Neural progenitor cell (in vitro differentiated cells): Measurements from ENCODE around the gene SND1. TPM values are rescaled to one million over a fixed set of nuclear protein-coding genes. Genes with fewer than 3 reads are reported as not detected.

ENCODE experiments used
- DNase-seq: peaks from one replicate; pipeline ENCODE4 v3.0.0-alpha.2; 2016; ENCODE audit warnings: low spot score
- H2AFZ ChIP-seq: fragments of 200-600 bp; sonication (generic); replicated peaks from 2 replicates; pipeline ENCODE4 v1.6.1; 2016; ENCODE audit warnings: antibody characterized with exemption
- H3F3A ChIP-seq: fragments of 200-600 bp; sonication (generic); 2 replicates; pipeline ENCODE4 v1.6.1; 2016; ENCODE audit warnings: antibody characterized with exemption, low read depth
- H3K27ac ChIP-seq: fragments of 200-600 bp; sonication (generic); 2 replicates; pipeline ENCODE4 v1.5.1; 2016; ENCODE audit warnings: mild to moderate bottlenecking
- H3K27me3 ChIP-seq: fragments of 200-600 bp; sonication (generic); 2 replicates; pipeline ENCODE4 v1.6.1; 2016; ENCODE audit warnings: mild to moderate bottlenecking, moderate library complexity
- H3K36me3 ChIP-seq: fragments of 200-600 bp; sonication (generic); 2 replicates; pipeline ENCODE4 v1.5.1; 2016
- H3K4me1 ChIP-seq: fragments of 200-600 bp; sonication (generic); 2 replicates; pipeline ENCODE4 v1.6.1; 2016; ENCODE audit warnings: mixed run types
- H3K4me2 ChIP-seq: fragments of 200-600 bp; sonication (generic); 2 replicates; pipeline ENCODE4 v1.6.1; 2016
- H3K4me3 ChIP-seq: fragments of 200-600 bp; sonication (generic); 2 replicates; pipeline ENCODE4 v1.5.1; 2016
- H3K79me2 ChIP-seq: fragments of 200-600 bp; sonication (generic); 2 replicates; pipeline ENCODE4 v1.6.1; 2016; ENCODE audit warnings: low read depth
- H3K9ac ChIP-seq: fragments of 200-600 bp; sonication (generic); 2 replicates; pipeline ENCODE4 v1.6.1; 2016
- H3K9me3 ChIP-seq: fragments of 200-600 bp; sonication (generic); 2 replicates; pipeline ENCODE4 v1.5.1; 2016; ENCODE audit warnings: low read depth
- H4K20me1 ChIP-seq: fragments of 200-600 bp; sonication (generic); 2 replicates; pipeline ENCODE4 v1.6.1; 2016; ENCODE audit warnings: low read depth
- H3K27ac Mint-ChIP-seq: 3 replicates; pipeline ENCODE4 v1.8.0; 2021; ENCODE audit warnings: mixed read lengths
- H3K27me3 Mint-ChIP-seq: 2 replicates; pipeline ENCODE4 v1.8.0; 2022; ENCODE audit warnings: low read depth, mild to moderate bottlenecking, inconsistent platforms, moderate library complexity, mixed read lengths; ENCODE audit not compliant: insufficient read depth
- H3K36me3 Mint-ChIP-seq: 3 replicates; pipeline ENCODE4 v1.8.0; 2021; ENCODE audit warnings: mixed read lengths
- H3K4me1 Mint-ChIP-seq: 3 replicates; pipeline ENCODE4 v1.8.0; 2021; ENCODE audit warnings: mixed read lengths
- H3K4me3 Mint-ChIP-seq: 3 replicates; pipeline ENCODE4 v1.8.0; 2021; ENCODE audit warnings: mild to moderate bottlenecking, moderate library complexity, mixed read lengths
- H3K9me3 Mint-ChIP-seq: 3 replicates; pipeline ENCODE4 v1.8.0; 2020; ENCODE audit warnings: mixed read lengths
- EZH2 ChIP-seq: fragments of 200-600 bp; sonication (generic); IDR thresholded peaks from 2 replicates; pipeline ENCODE4 v1.6.1; 2017; ENCODE audit warnings: antibody characterized with exemption, mild to moderate bottlenecking, moderate library complexity
- EZH2phosphoT487 ChIP-seq: fragments of 200-600 bp; sonication (generic); IDR thresholded peaks from 2 replicates; pipeline ENCODE4 v1.6.1; 2017; ENCODE audit warnings: antibody characterized with exemption
- total RNA-seq: library from RNA; depleted of rRNA; stranded (reverse); fragments of >200 nt; gene quantifications from 2 replicates; pipeline ENCODE4 v1.2.3, GENCODE V29; 2015; ENCODE audit warnings: low replicate concordance
- TF ChIP-seq, protein P1 (sequence below): fragments of 200-600 bp; sonication (generic); IDR thresholded peaks from 2 replicates; pipeline ENCODE4 v1.5.1; 2017; ENCODE audit warnings: antibody characterized with exemption, mild to moderate bottlenecking

SND1 gene
- total RNA-seq, 1 donor from 2014 or later = 154 TPM

DNA sequence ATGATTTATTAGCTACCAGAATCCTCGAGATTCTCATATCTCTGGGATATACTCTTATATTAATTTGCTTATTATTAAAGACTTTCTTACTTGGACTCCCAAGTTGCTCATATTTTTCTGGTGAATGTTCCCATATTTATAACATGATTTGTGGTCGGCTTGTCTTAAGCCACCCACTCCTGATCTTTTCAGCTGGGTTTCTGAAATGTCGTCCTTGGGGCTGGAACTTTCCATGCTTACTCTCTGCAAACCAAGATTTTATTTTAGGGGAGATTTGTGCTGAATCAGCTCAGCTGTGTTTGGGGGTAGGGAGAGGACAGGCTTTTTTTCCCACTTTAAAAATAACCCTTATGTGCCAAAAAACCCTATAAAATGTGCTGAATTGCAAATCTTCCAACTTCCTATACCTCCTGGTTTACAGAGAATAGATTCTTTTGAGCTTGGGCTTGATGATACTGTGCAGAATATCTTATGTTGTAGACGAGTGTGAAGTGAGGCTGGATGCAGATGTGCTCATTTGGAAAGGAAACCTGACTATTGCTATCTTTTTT, 162.1 kb downstream of the SND1 start:
- Mint-ChIP-seq H3K4me3 (no peak overlapping the region), H3K9me3 (no peaks in the 10 kb centered on the region), H3K4me1 (peaks cover 25% of the 10 kb centered on the region), H3K36me3 (peaks cover 3% of the 10 kb centered on the region), H3K27ac (no peak overlapping the region), H3K27me3 (no peaks in the 10 kb centered on the region)
- peaks cover 11% of the 10 kb centered on the region for H4K20me1 ChIP-seq
- H3K4me3 ChIP-seq = no peak overlapping the region
- no peak overlapping the region for H2AFZ ChIP-seq
- no peak overlapping the region for H3K27ac ChIP-seq
- no peak for DNase-seq
- H3K9ac ChIP-seq = no peak overlapping the region
- TF ChIP-seq EZH2 (no peak), EZH2phosphoT487 (no peak)
- TF ChIP-seq, protein P1, sequence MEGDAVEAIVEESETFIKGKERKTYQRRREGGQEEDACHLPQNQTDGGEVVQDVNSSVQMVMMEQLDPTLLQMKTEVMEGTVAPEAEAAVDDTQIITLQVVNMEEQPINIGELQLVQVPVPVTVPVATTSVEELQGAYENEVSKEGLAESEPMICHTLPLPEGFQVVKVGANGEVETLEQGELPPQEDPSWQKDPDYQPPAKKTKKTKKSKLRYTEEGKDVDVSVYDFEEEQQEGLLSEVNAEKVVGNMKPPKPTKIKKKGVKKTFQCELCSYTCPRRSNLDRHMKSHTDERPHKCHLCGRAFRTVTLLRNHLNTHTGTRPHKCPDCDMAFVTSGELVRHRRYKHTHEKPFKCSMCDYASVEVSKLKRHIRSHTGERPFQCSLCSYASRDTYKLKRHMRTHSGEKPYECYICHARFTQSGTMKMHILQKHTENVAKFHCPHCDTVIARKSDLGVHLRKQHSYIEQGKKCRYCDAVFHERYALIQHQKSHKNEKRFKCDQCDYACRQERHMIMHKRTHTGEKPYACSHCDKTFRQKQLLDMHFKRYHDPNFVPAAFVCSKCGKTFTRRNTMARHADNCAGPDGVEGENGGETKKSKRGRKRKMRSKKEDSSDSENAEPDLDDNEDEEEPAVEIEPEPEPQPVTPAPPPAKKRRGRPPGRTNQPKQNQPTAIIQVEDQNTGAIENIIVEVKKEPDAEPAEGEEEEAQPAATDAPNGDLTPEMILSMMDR = no peak
- no peaks in the 10 kb centered on the region for H3F3A ChIP-seq
- no peaks in the 10 kb centered on the region for H3K9me3 ChIP-seq
- H3K4me2 ChIP-seq = no peak overlapping the region
- peaks cover 13% of the 10 kb centered on the region for H3K4me1 ChIP-seq
- H3K36me3 ChIP-seq = no peaks in the 10 kb centered on the region
- no peaks in the 10 kb centered on the region for H3K27me3 ChIP-seq
- H3K79me2 ChIP-seq = peaks cover 33% of the 10 kb centered on the region

DNA sequence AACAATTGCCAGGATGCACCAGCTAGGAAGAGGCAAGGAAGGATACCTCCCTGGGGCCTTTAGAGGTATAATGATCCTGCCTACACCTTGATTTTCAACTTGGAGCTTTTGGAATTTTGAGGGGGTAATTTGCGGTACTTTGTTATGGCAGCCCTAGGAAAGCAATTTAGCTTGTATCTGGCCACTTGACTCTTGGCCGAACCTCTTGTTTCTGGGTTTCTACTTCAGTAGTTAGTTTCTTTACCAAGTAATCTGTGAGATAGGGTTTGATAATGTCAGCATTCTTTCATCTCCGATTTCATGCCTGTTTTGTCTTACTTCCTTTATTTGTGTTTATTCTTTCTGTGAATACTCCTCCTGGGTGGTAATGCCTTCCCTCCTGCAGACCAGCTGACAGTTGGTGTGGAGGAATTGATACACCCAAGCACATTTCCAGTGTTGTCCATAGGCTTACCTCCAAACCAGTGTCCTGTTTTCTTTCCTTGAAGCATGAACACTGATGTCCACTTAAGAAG, 163.7 kb downstream of the SND1 start:
- H3K9ac ChIP-seq = no peak overlapping the region
- H2AFZ ChIP-seq = no peak overlapping the region
- H3K4me1 ChIP-seq = peaks cover 22% of the 10 kb centered on the region
- no peaks in the 10 kb centered on the region for H3K9me3 ChIP-seq
- H3K4me2 ChIP-seq = no peak overlapping the region
- no peak overlapping the region for H3K27ac ChIP-seq
- peaks cover 20% of the 10 kb centered on the region for H4K20me1 ChIP-seq
- Mint-ChIP-seq H3K9me3 (no peaks in the 10 kb centered on the region), H3K4me3 (no peak overlapping the region), H3K27me3 (peaks cover 2% of the 10 kb centered on the region), H3K4me1 (peaks cover 32% of the 10 kb centered on the region), H3K27ac (no peak overlapping the region), H3K36me3 (peaks cover 3% of the 10 kb centered on the region)
- no peaks in the 10 kb centered on the region for H3K36me3 ChIP-seq
- H3K4me3 ChIP-seq = no peak overlapping the region
- no peaks in the 10 kb centered on the region for H3F3A ChIP-seq
- no peak for DNase-seq
- no peaks in the 10 kb centered on the region for H3K27me3 ChIP-seq
- H3K79me2 ChIP-seq = peaks cover 37% of the 10 kb centered on the region
- TF ChIP-seq EZH2phosphoT487 (no peak), EZH2 (no peak)
- TF ChIP-seq, protein P1 = no peak

DNA sequence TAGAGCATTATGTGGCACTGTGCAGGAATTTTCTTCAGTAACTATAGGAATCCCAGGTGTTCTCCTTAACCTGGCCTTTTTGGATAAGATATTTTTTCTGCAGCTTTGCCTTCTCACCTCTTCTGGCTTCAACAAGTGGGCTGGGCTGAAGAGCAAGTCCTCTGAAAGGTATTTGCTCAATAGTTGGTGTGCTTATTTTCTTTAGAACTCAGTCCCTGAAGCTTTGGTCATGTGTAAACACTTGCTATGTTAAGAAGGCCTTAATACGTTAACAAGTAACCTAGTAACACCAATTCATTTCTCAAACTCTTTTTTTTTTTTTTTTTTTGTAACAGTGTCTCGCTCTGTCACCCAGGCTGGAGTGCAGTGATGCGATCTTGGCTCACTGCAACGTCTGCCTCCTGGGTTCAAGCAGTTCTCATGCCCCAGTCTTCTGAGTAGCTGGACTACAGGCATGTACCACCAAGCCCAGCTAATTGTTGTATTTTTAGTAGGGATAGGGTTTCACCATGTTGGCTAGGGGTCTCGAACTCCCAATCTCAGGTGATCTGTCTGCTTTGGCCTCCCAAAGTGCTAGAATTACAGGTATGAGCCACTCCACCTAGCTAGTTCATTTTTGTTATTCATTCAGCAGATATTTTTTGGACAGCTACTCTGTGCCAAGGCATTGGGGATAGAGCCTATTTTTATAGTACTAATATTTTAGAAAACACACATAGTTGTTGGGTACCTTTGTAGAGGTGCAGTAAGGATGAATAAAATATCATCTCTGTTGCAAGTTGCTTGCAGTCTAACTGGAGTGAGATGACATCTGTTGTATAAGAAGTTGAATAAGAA, 164.6 kb downstream of the SND1 start:
- Mint-ChIP-seq H3K36me3 (peaks cover 3% of the 10 kb centered on the region), H3K27me3 (peaks cover 2% of the 10 kb centered on the region), H3K9me3 (no peaks in the 10 kb centered on the region), H3K27ac (no peak overlapping the region), H3K4me3 (no peak overlapping the region), H3K4me1 (peaks cover 40% of the 10 kb centered on the region)
- H3K79me2 ChIP-seq = peaks cover 45% of the 10 kb centered on the region
- no peak overlapping the region for H3K9ac ChIP-seq
- no peak overlapping the region for H3K27ac ChIP-seq
- no peaks in the 10 kb centered on the region for H3F3A ChIP-seq
- H4K20me1 ChIP-seq = peaks cover 25% of the 10 kb centered on the region
- H3K4me1 ChIP-seq = peaks cover 30% of the 10 kb centered on the region
- H3K9me3 ChIP-seq = no peaks in the 10 kb centered on the region
- H3K4me2 ChIP-seq = no peak overlapping the region
- no peak overlapping the region for H2AFZ ChIP-seq
- H3K36me3 ChIP-seq = no peaks in the 10 kb centered on the region
- H3K4me3 ChIP-seq = no peak overlapping the region
- H3K27me3 ChIP-seq = no peaks in the 10 kb centered on the region
- DNase-seq = no peak
- TF ChIP-seq EZH2phosphoT487 (no peak), EZH2 (no peak)
- TF ChIP-seq, protein P1 = no peak
